GM18951 (cell line): ENCODE results near the gene RAB26.
"Not testable (repeated sequence)": the region's sequence is repeated elsewhere in the genome, so short reads cannot be mapped to it uniquely, and the experiment has no call there.

Experiments
- POLR2A ChIP-seq: IDR thresholded peaks from 4 replicates; pipeline ENCODE4 v1.6.1; 2011; ENCODE audit warnings: mild to moderate bottlenecking; ENCODE audit not compliant: insufficient read length, insufficient read depth; ENCODE audit errors: extremely low read depth
- in situ Hi-C: fragments of 300-500 bp; cut with MboI; formaldehyde crosslinking; loops from one replicate; pipeline ENCODE4 v1.12.0; 2022; ENCODE audit warnings: low sequenced_read_pairs, mixed read lengths, inconsistent platforms; ENCODE audit not compliant: unreplicated experiment

RAB26 gene

DNA sequence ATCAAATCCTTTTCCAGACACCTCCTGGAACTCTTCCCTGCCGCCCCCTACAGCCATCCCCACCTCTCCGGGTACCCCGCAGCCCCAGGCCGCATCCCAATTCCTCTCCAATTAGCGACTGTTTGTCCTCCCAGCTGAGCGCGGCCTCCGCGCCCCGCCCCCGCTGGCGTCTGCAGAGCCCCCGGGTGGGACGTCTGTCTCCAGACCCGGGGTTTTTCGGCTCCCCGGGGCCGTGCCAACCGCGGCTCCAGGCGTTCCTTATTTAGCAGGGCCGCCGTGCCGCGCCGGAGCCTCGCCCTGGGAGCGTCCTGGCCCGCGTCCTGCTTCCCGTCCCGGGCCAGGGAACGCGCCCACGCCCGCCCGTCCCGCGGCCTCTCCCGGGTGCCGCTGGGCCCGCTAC, 13.4 kb upstream of the RAB26 start:
- in situ Hi-C loops, result not testable (repeated sequence)

DNA sequence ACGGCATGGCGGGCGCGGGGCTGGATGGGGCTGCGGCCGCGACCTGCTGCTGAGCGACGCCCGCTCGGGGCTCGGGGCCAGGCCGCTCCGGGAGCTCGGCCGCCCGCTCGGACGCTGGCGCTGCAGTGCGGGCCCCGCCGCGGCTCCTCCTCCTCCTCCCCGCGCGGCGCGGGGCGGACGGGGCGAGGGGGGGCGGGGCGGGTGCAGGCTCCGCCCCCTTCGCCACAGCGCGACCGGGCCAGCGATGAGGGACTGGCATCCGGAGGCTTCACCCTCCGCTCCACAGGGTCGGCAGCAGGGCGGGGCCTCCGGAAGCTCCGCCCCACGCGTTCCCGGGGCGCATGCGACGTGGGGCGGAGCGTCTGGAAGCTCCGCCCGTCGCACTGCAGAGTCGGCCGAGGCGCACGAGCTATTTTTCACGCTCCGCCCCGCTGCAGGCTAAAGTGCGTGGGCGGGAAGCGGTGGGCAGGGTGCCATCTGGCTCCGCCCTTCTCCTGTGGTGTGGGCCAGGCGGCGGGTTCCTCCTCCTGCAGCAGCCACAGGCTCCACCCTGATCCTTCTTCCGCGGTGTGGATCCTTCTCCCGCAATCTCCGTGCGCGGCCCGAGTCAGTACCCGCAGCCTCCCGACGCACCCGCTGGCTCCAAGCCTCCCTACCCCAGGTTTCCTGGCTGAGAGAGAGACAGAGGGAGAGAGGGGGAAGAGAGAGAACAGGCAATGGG, 12.5 kb upstream of the RAB26 start, which contains the start of gene PKD1:
Gene PKD1 (minus strand): TSS at position 129 of the 721 bp plus-strand sequence. CDS start 209 bp downstream, outside the sequence.
- in situ Hi-C loops, result not testable (repeated sequence)

DNA sequence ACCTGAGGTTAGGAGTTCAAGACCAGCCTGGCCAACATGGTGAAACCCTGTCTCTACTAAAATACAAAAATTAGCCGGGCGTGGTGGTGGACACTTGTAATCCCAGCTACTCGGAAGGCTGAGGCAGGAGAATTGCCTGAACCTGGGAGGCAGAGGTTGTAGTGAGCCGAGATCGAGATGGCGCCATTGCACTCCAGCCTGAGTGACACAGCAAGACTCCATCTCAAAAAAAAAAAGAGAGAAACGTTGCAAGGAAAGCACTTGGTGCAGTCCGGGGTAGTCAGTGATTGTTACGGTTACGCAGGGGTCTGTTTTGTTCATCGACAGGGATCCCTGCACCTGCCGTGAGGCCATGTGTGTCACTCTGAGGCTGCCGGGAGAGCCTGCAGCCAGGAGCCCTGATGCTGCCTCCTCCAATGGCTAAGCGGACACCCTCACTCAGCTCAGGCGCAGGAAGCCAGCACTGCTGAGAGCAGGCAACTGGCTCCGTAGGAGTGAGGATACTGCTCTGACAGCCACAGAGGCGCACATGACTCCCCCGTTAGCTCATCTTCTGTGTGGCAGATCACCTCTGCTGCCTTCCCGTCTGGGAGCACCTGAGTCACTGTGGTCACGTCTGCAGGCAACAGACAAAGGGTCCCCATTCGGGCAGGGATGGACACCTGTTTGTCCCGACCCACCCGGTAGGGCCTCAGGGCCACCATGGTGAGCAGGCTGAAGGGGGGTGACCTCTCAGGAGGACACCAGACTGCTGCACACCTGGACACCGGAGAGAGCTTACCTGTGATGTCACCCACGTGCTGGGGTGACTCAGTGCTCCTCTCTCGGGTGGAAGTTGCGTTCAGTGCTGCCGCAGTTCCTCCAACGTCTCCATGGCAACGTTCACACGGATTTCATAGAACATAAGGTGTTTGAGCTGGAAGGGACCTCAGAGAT, 5.2 kb upstream of the RAB26 start:
- in situ Hi-C loops, result loop anchor here (5.0 kb wide), 1 partner anchor 121 kb away; no protein-coding TSS in a partner anchor
- TF ChIP-seq POLR2A, result no peak

DNA sequence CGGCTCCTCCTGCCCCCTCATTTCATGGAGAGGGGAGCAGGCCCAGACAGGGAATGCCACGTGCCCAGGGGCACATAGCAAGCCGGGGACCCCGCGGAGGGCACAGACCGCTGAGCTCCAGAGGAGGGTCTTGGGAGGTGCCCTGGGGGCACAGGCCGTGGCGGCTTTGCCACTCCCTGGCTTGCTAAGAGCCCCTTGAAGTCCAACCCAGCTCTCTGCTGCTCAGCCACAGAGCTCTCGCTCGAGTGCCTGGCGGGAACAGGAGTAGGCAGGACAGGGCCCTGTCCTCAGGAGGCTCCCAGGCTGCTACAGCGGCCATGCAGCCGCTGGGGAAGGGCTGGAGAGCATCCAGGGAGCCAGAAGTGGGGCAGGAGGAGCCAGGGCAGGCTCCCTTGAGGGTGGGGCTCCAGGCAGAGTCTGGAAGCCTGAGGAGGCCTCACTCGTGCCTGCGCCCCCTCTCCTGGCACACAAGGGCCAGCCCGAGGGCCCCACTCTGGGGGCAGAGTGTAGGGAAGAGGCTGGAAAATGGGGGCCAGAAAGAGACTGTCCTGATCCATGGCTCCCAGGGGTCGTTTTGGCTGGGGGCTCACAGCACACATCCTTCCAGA, 4.4 kb upstream of the RAB26 start:
- no peak for TF ChIP-seq POLR2A
- in situ Hi-C loops, result loop anchor here (5.0 kb wide), 1 partner anchor 122 kb away; no protein-coding TSS in a partner anchor

DNA sequence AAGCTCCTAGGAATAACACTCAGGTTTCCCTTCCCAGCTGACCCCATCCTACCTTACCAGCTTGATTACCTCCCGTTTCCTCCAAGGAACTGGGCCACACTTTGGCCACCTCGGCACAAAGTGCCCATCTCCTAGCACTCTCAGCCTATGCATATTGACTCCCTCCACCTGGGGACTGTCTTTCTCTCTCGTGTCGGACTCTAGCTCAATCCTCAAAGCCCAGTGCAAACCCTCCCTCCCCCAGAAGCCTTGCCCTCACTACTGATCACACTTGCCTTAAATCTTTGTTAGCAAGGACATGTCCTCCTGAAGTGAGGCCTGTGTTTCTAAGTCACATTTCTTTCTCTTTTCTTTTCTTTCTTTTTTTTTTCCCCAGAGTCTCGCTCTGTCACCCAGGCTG, 2.6 kb upstream of the RAB26 start:
- no peak for TF ChIP-seq POLR2A
- in situ Hi-C loops, result no loop called here

DNA sequence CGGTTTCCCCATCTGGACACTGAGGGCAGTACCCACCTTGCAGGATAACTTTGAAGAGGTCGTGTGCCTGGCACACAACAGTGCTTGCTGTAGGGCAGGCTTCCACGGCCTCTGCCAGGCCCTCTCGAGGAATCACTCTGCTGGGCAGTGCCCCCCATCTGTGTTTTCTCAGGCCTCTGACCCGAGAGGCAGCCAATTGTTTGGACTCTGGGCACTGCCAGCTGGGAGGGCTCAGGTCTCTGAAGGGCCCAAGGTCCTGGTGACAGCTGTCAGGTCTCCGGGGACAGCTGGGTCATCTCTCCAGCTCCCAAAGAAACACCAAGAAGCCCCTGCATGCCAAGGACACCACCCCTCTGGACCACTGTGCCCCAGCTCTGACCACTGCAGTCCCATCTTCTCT, 1.0 kb upstream of the RAB26 start:
- TF ChIP-seq POLR2A, result no peak
- in situ Hi-C loops, result no loop called here

DNA sequence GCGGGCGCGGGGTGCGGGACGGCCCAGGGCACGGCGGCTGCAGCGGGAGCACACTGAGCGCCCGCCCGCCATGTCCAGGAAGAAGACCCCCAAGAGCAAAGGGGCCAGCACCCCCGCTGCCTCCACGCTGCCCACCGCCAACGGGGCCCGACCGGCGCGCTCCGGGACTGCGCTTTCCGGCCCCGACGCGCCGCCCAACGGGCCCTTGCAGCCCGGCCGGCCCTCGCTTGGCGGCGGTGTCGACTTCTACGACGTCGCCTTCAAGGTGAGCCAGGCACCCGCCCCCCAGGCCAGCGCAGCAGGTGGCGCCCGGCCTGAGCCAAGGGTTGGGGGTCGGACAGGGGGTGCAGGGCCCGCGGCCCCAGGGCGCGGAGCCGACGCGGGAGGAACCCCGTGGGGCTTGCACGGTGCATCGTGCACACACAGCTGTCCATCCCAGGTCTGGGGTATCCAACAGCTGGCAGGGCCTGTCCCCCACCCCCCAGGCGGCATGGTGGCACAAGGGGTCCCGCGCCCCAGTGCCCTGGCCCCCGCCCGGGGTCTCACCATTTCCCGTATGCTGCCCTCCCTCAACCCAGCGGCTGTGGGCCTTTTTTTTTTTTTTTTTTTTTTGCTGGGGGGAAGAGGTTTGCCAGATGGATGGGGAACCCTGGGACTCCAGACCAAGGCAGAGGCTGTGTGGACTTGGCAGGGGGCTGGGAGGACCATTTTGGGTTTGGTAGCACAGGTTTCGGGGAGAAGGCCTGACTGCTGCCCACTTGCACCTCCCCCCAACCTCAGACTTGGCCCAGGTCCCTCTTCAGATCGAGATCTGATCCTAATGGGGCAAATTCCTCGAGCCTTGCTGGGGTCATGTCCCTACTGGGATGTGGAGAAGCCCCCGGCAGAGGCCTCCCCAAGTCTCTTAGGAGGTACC, 547 bp downstream of the RAB26 start:
- in situ Hi-C loops, result no loop called here
- no peak for TF ChIP-seq POLR2A

DNA sequence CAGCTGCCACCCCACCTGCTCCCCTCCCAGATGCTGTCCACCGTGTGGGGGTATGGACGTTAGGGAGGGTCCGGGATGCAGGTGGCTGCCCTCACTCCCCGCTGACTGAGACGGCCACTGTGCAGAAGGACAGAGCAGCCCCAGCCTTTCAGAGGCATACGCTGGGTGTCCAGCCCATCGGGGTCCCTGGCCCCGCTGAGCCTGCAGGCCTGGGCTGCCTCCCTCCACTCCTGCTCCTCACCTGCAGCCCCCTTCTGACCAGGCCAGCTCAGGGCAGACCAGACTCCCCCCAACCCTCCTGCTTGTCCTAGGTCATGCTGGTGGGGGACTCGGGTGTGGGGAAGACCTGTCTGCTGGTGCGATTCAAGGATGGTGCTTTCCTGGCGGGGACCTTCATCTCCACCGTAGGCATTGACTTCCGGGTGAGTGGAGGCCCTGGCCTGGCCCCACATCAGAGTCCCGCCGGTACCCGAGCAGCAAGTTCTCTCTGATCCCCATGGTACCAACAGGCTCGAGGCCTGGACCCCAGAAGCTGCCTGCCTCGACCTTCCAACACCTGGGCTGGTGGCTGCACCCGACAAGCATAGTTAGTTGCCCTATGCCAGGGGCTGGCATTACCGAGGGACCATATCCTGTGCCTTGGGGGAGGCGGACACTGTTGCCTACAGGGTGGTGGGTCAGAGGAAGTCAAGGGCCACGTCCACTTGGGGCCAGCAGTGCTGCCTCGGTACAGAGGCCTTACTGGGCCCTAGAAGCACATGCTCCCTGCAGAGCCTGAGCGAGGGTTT, 1.4 kb downstream of the RAB26 start:
- in situ Hi-C loops, result no loop called here
- no peak for TF ChIP-seq POLR2A

DNA sequence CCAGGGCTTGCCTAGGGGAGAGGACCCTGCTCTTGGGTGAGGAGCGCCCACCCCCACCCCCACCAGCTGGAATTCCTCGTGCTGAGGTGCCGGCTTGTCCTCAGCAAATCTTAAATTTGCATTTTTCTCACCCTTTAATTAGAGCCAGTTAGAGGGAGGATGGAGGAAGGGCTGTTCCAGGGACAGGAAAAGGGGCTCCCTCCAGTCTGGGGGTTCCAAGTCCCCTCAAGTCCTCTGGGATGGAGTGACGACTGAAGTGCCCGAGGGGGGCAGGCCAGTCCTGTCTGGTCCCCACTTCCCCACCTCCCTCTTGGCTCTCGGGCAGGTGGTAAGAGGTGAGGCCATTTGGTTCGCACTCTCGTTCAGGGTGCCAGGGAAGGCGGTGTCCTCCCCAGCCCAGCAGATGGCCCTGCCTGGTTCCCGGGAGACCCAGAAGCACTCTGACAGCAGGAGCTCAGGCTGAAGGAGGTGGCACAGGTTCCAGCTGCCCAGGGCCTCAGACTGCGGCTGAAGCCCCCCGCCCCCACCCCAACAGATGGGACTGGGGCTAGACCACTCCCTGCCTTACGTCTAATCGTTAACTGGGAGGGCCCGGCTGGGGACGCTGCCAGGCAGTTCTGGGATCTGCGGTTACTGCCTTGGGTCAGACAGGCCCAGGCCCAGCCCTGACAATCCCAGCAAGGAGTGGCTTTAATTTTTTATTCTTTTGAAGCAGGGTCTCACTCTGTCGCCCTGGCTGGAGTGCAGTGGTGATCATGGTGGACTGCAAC, 2.2 kb downstream of the RAB26 start:
- in situ Hi-C loops, result no loop called here

DNA sequence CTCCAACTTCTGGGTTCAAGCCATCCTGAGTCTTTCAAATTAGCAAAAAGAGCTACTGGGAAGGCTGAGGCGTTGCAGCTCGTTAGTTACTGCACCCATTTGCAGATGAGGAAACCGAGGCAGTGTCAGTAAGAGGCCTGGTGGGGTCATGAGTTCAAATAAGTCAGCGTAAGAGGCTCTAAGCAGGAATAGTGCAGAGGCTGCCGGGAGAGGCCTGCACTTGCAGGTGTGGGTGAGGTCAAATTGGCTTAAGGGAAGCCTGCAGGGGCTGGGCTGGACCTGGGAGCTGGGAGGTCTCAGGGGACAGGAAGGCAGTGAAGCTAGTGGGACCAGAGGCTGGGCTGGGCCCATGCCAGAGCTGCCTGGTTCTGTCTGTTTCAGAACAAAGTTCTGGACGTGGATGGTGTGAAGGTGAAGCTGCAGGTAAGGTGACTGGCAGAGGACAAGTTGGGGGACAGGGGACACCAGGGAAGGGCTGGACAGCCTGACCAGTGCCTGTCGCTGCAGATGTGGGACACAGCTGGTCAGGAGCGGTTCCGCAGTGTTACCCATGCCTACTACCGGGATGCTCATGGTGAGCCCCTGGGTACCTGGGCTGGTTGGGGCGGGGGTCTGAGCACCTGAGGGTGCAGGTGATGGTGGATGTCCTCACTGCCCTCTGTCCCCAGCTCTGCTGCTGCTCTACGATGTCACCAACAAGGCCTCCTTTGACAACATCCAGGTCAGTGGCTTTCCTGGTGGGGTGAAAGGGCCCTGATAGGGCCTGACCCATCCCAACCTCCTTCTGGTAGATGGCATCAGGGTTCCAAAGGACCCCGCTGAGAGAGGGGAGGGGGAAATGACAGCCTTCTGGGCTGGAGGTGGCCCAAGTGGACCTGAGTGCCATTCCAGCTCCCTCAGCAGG, 3.0 kb downstream of the RAB26 start:
- peak; percentile 63 for TF ChIP-seq POLR2A
- in situ Hi-C loops, result no loop called here

More for the DNA sequence above, 2.2 kb downstream of the RAB26 start:
- peak; percentile 33 for TF ChIP-seq POLR2A
